ENCODE results near the gene MRPL36.

MRPL36 gene

DNA sequence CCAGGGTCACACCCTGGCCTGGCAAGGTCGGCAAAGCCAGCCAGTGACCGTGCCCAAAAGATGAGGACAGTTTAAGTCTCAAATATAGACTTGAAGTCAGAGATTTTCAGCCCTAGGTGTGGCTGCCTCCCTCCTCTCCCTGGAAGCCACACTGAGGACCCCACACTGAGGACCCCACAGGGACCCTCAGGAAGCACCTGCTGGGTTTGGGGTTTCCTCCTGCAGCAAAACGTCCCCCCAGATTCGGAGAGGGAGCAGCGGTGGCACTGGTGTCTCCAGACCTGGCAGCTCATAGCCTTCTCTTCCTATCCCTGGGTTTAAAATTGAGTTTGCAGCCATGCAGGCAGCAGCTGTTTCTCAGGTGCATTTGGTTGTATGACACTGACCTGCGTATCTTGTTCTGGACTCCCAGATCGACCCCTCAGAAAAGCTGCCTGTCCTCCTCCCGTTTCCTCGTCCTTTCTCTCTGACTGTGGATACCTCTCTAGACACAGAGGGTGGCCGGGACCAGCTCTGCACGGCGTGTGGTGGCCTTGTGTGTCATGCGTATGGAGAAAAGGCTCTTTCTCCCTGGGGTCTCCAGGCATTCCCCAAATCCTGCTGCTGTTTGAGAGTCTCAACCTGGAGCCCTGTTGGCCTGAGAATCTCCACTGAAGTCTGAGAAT, 36.6 kb downstream of the MRPL36 start:
- no peak for FAIRE-seq

DNA sequence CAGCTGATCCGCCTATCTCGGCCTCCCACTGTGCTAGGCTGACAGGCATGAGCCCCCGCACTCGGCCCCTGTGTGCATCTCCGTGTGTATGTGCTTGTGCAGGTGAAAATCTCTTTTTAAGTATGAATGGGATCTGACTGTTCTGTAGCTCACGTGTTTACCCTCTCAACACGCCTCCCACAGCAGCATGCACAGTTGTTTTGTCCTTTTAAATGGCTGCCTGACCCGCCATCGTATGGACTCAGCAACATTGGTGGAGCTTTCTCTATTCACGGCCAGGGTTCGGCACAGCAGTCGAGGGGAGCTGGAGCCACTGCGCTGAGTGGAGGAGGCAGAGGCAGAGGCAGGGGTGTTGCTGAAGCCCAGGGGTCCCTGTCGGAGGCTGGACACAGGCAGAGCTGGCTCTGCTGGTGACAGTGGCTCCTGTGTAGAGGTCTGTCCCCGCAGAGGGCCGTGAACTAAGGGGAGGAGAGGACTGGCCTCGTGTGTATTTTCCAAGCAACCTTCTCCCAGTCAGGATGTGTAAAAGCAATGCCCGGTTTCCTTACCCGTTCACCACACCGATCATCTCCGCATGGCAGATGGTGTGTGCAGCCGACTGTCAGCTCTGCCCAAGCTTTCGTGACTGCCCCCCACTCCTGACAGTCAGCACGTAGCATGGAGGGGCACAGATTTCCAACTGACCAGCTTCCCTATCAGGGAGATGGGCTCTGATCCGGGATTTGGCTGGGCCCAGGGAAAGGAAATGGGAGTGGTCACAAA, 37.3 kb downstream of the MRPL36 start:
- FAIRE-seq = no peak

DNA sequence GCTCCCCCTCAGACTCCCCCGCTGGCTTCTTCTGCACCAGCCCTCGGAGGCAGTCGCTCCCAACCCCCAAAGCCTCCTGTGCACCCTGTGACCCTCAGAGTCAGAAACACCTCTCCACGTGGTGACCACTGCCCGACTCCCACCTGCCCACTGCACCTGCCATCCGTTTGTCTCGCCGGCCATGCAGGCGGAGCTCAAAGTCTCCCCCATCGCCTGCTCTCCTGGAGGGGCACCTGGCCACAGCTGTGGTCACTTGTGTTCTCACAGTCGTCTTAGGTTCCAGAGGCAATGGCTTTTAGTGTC, 38.2 kb downstream of the MRPL36 start:
- no peak for FAIRE-seq

DNA sequence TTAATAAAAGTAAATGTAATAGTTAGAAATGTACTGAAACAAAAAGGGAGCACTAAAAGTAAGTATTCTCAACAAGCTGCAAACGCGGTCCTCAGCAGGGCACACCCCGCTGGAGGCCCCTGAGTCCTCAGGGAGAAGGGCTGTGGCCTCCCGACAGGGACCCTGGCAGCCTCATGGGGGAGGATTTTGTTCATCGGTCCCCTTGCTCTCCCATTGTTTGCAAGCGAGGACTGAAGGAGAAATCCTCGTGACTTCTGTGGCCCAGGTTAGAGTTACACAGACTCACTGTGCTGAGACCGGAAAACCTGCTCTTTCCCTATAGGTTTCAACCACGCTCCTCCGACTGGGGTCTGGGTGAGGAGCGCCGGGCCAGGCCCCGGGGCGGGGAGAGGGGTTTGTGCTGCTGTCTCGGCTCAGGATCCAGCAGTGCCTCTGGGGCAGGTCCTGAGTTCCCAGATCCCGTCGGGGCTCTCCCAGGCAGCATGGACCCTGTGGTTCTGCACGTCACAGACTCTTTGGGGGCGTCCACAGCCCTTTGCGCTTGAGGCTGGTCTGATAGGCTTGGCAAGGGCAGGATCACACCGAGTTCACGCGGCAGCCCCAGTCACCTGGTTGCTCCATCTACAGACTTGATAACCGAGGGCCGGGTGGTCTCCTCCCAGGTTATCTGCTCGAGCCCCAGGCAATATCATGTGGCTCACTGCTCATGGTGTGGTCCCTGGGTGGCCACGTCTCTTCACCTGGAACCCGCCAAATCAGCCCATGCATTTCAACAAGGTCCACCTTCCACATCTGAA, 38.8 kb downstream of the MRPL36 start:
- no peak for FAIRE-seq

DNA sequence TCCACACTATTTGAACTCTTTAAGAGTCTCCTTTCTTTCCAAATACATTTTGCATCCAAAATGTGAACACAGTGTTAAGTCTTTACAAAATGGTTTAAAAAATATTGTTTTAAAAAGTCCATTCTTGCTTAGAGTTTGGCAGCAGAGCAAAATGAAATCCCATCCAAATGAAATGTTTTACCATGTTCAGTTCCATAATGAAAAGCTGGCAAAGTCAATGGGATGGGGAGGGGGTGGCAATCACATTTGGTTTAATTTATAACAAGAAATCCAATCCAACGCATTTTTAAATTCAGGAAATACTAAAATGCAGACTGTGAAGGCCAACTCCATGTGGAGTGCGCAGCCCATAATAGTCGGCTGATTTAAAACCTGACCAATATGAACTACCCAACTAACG, 39.4 kb downstream of the MRPL36 start:
- no peak for FAIRE-seq

DNA sequence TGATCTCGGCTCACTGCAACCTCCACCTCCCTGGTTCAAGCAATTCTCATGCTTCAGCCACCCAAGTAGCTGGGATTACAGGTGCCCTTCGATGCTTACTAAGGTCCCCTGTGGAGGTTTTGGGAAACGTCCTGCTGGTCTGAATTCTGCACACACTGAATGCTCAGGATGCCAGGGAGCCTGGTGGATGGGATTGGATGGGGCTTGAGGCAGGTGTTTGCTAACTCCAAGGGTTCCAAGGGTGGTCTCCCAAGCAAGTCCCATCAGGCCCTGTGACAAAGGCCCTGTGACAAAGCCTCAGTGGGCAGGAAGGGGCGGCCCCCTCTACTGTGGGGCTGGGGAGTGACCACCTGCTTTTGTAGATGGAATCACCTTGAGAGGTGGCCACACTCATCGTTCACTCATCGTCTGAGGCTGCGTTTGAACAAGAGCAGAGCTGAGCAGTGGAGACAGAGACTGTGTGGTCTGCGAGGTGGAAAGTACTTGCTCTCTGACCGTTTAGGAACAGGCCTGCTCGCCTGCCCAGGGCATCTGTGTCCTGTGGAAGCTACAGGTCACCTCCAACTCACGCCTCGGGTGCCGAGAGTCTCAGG, 40.2 kb downstream of the MRPL36 start:
- no peak for FAIRE-seq

DNA sequence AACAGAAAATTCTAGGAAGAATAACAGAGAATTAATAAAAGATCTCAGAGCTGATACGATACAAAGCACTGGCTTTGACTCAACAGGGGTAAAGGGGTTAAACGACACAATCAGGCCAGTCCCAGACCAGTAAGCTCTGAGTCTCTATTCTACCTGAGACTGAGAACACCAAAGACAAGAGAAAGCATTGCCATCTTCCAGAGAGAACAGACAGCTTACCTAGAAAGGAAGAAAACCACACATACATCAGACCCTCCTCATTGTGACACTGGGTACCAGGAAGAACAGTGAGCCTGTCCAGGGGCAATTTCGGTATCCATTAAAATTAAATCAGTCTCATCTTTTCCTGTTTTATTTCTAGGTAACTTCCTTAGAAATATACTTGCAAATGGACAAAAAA, 41.1 kb downstream of the MRPL36 start:
- no peak for FAIRE-seq

DNA sequence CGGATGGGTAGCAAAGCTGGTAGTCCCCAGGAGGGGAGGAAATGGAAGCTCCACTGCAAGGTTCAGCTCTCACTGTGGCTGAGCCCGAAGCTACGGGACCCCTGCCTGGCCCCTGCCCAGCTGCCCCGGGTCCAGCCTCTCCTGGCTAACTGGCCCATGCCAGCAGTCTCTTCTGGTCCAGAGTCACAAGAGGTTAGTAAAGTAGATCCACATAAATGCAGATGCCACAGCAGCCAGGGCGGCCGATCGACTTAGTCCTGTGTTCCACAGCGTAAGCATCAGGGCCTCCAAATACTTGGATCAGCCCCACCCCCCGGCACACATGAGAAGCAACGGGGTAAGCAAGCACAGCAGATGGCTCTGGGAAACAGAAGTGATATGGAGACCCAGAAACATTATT, 42.1 kb downstream of the MRPL36 start:
- no peak for FAIRE-seq

DNA sequence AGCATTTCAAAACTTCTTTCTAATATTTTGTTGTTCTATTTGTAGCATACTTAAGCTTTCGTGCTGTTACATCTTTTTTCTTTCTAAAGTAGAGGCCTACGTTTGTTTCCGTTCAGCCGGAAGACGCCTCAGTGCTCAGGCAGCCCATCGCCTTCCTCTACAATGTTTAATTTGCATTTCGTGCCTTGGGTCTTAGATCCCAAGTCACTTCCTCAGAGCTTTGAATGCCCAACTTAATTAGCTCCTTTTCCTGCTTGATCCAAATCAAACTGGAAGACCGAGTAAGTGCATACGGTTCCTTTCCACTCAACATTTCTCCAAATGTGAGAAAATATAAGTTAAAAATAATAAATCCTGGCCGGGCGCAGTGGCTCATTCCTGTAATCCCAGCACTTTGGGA, 43.2 kb downstream of the MRPL36 start:
- FAIRE-seq = no peak

DNA sequence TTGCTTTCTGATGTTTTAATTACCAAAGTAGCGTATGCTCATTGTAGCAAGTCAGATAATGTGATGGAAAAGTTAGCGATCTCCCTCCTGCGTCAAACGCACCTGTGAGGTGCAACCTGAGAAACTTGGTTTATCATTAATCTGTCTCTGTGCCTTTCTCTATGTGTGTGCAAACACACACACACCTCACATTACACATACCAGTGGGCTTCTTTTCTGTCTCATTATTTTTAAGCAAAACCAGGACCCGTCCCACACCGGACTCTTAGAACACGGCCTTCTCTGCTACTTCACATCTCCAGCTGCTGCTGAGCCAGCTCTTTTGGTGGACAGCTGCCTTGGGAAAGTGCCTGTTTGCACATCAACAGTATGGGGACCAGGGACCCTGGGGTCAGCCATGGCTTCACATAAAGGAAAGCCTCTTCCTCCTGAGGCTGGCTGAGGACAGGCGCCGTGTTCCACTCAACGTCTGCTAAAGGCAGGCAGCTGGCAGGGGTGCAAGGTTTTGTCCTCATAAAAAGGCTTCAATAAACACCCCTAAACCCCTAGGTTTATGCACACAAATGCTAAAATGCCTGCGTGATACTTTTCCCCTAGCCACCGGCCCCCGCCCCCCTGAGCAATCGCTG, 44.2 kb downstream of the MRPL36 start:
- FAIRE-seq = no peak

DNA sequence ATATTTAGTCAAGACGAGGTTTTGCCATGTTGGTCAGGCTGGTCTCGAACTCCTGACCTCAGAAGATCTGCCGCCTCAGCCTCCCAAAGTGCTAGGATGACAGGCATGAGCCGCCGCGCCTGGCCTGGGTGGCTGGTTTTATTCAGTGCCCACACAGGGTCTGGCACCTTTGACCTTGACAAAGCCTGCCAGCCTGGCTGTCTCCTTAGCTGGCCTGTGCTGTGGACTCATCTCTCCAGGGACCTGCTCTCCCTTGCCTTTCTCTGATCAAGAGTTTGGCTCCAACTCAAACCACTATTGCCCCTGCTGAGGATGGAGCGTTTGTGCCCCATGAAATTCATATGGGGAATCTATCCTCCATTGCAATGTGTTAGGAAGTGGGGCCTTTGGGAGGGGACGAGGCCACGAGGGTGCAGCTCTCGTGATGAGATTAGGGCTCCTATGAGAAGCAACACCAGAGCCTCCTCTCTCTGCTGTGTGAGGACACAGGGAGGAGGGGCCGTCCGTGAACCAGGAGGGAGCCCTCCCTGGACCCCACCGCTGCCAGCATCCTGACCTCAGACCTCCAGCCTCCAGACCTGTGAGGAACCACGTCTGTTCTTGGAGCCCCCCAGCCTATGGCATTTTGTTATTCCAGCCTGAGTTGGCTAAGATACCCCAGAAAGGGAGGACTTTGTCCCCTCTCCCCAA, 45.0 kb downstream of the MRPL36 start:
- FAIRE-seq = no peak

DNA sequence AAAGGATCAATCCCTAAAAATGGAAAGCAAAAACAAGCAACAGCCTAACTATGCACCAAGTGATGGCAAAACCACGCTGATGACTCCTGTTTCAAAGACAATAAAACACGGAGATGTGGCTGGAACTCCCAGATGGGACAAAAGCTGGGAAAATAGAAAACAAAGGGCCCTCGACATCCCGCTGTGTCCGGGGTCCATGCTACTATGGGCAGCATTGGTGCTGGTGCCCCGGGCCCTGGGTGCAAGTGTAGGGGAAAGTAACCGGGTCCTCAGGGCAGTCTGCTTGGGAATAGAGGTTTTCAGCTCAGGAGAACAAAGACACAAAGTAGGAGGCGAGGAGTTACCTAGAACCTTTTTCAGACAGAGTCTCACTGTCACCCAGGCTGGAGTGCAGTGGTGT, 46.1 kb downstream of the MRPL36 start:
- FAIRE-seq = no peak

DNA sequence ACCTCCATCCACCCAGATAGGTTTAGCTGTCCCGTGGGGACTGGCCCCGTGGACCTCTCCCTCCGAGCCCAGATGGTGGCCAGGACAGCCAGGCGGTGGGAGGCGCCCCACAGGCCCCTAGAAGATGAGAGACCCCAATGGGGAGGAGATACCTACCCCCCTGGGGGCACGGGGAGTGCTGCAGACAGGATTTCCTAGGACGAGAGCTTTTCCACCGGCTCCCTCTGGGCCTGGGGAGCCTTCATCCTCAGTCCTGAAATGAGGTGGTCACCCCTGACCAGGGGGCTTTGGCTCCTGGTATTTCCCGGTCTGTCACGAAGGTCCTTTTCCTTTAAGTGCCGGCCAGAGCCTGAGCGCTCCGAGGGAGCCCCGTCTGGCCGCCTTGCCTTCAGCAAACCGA, 46.8 kb downstream of the MRPL36 start:
- FAIRE-seq = no peak

DNA sequence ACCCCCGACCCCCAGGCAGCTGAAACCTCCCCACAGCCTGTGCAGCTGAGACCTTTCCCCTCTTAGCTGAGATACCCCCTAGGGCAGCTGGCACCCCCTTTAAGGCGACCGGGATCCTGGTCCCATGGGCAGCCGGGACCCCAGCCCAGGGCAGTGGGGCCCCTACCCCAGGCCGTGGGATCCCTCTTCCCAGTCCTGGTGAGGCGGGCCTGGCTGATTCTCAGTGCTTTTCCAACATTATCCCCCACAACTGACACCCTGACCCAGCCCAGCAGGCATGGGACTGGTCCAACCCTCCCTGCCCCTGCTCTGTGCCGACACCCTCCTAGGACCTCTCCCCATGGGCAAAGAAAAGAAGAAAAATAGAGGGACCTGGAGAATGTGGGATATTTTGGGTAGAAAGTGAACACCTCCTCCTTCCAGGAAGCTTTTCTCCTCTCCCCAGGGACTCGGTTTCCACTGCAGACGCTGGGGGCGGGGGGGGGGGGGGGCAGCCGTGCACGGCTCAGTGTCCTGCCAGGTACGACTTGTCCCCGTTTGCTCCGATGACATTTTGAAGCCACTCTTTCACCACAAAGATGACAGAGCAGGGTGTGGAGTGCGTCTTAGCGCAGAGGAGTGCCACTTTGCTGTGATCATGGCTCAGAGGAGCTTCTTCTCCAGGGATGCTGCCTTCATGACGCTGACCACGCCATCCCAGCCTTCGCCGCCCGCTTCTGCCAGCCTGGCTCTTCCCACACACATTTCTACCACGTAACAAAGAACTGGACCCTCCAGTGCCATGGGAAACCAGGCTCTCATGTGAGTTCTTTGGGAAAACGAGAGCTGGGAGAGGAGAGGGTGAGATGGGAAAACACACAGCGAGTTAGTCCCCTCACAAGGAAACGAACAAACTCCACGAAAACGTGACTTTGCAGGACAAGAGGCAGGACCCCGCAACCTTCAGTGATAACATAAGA, 47.5 kb downstream of the MRPL36 start:
- no peak for FAIRE-seq

DNA sequence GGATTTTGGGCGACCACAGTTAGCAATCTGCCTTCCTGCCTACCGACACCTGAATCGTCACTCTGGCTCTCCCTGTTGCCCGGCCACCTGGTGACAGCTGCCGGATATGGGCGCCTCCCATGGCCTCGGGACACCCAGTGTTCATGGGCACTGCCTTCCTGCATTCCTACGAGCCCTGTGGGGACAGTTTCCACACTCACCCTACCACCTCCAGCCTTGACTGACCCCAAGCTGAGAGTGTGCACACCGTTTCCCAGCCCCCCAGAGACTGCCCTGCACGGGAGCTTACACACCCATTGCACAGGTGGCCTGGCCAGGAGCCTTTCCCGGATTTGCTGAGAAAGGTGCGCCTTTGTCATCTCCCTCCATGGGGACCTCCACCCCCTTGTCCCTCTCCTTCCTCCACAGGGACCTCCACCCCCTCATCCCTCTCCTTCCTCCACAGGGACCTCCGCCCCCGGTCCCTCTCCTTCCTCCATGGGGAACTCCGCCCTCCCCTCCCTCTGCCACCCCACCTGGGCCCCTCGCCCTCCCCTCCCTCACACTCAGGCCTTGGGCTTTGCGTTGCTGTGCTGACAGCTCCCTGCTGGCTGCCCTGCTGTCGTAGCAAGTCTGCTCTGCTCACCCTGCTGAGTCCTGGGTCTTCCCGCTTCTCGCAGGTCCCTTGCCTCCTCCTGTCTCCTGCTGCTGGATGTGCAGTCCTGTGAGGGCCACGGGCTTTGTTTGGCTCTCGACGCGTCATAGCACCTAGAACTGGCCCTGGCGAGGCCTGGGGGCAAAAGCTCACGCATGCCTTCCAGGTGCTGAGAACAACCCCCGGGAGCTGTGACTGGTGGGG, 48.4 kb downstream of the MRPL36 start:
- no peak for FAIRE-seq

DNA sequence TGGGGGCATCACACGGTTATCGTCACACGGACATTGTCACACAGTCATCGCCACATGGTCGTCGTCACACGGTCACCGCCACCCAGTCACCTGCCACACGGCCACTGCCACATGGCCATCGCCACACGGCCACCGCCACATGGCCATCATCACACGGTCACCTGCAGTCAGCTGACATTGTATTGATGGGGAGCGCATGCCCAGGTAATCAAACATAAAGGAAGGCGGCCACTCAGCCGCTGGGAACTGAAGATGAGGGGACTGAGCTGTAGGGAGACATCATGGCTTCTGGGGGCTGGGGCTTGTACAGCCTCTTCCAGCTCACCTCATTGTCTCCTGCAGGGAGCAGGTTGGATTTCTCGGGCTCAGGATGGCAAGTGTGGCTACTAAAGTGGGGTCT, 49.2 kb downstream of the MRPL36 start:
- no peak for FAIRE-seq

DNA sequence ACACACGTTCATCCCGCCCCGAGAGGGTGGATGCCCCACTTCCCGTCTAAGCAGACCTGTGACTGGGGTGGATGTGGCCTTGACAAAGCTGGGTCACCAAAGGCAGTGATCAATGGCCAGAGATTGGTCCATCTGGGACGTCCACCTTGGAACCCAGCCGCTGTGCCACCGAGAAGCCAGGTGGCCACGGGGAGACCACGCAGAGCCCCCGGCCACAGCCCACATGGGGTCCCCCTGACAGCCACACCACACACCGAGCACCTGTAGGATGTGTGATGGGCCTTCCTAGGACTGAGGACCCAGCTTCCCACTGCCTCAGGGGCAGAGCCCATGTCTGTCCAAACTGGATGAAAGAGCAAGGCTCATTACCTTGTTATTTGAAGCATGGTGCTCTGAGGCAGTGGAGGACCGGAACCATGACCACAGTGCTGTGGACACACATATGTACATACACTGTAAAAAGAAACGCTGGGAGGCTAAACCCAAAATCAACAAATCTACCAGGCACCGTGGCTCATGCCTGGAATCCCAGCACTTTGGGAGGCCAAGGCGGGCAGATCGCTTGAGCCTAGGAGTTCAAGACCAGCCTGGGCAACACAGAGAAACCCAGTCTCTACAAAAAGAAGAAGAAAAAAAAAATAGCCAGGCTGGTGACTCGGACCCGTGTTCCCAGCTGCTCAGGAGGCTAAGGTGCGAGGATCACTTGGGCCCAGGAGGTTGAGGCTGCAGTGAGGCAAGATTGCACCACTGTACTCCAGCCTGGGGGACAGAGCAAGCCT, 50.1 kb downstream of the MRPL36 start:
- FAIRE-seq = no peak

DNA sequence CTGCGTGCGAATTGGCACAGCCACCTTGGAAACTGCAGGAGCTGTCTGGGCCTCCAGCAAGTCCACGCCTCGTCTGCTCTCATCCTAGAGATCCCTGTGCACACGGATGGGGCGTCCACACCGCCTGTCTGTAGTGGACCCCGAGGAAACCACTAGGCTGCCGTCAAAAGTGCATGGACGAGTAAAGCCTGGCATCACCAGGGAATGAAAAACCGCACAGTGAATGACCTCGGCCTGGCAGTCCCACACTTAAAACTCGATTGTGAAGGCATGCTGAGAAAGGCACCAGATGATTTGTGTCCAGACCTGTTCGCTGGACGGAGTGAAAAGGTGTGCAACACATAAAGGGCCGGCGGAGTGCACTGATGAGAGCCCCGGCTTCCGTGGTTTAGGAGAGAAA, 50.8 kb downstream of the MRPL36 start:
- no peak for FAIRE-seq

Data from colon (tissue), 2 donors.